ENCODE measurements around the gene SEMA5B. TPM values are rescaled to one million over a fixed set of nuclear protein-coding genes. Genes with fewer than 3 reads are reported as not detected.

SEMA5B gene
- total and polyA plus RNA-seq, 2 donors (not counting 1 experiment from before 2014, with no cell fraction given) = not detected

DNA sequence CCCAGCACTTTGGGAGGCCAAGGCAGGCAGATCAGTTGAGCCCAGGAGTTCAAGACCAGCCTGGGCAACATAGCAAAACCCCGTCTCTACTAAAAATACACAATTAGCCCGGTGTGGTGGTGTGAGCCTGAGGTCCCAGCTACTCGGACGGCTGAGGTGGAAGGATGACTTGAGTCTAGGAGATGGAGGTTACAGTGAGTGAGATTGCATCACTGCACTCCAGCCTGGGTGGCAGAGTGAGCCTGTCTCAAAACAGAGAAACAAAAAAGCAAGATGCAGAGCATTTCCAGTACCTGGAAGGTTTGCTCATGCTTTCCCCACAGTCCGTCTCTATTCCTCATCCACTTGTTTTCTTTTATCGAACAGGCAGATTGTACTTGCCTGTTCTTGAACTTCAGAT lies 35.5 kb upstream of the SEMA5B start:
- Mint-ChIP-seq H3K27ac (no peak overlapping the region), H3K4me1 (peaks cover 7% of the 10 kb centered on the region), H3K4me3 (no peak overlapping the region), H3K27me3 (no peaks in the 10 kb centered on the region), H3K9me3 (ENCODE audit: insufficient read depth) (no peaks in the 10 kb centered on the region)
- DNase-seq (no peak), ATAC-seq (ENCODE audit: low read depth) (no peak)
- Histone ChIP-seq H3K27ac (ENCODE audit: low read length in 2 of 2) (no peak overlapping the region), H3K36me3 (replicated peaks in 1 of 2; ENCODE audit: control extremely low read depth in 1 of 2, control insufficient read depth in 1 of 2, extremely low read depth in 1 of 2, insufficient read depth in 2 of 2, low read length in 1 of 2) (no peaks in the 10 kb centered on the region), H3K4me1 (ENCODE audit: control insufficient read depth in 2 of 2, insufficient read depth in 2 of 2, low read length in 2 of 2) (peaks cover 5 to 7% of the 10 kb centered on the region in 2 donors), H3K79me2 (ENCODE audit: control insufficient read depth, insufficient read depth, low read length) (peaks cover under 1% of the 10 kb centered on the region), H3K4me2 (replicated peaks; ENCODE audit: low read depth, low read length, poor library complexity, severe bottlenecking) (no peak overlapping the region), H3K9me3 (ENCODE audit: control extremely low read depth in 1 of 3, control insufficient read depth in 2 of 3, insufficient read depth in 1 of 3, low read length in 2 of 3) (no peaks in the 10 kb centered on the region), H3K9ac (ENCODE audit: low read length) (no peak overlapping the region), H2AFZ (ENCODE audit: insufficient read depth, low read depth, low read length, poor library complexity, severe bottlenecking) (no peak overlapping the region), H3K4me3 (ENCODE audit: control extremely low read depth in 1 of 5, extremely low read depth in 1 of 5, insufficient read depth in 1 of 5, low read depth in 2 of 5, low read length in 4 of 5) (no peak overlapping the region), H4K20me1 (ENCODE audit: control insufficient read depth, insufficient read depth, low read length, poor library complexity, severe bottlenecking) (no peaks in the 10 kb centered on the region), H3K27me3 (replicated peaks in 1 of 4; ENCODE audit: control extremely low read depth in 1 of 4, control insufficient read depth in 3 of 4, insufficient read depth in 4 of 4, low read length in 3 of 4) (no peaks in the 10 kb centered on the region)
- TF ChIP-seq, protein P1, sequence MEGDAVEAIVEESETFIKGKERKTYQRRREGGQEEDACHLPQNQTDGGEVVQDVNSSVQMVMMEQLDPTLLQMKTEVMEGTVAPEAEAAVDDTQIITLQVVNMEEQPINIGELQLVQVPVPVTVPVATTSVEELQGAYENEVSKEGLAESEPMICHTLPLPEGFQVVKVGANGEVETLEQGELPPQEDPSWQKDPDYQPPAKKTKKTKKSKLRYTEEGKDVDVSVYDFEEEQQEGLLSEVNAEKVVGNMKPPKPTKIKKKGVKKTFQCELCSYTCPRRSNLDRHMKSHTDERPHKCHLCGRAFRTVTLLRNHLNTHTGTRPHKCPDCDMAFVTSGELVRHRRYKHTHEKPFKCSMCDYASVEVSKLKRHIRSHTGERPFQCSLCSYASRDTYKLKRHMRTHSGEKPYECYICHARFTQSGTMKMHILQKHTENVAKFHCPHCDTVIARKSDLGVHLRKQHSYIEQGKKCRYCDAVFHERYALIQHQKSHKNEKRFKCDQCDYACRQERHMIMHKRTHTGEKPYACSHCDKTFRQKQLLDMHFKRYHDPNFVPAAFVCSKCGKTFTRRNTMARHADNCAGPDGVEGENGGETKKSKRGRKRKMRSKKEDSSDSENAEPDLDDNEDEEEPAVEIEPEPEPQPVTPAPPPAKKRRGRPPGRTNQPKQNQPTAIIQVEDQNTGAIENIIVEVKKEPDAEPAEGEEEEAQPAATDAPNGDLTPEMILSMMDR (IDR thresholded peaks at IDR 0.05) = no peak
- TF ChIP-seq EZH2 (IDR thresholded peaks at IDR 0.05; ENCODE audit: borderline replicate concordance, insufficient read depth, low read depth, low read length, poor library complexity, severe bottlenecking) = no peak
- POLR2A ChIA-PET = no interaction called here
- CTCF ChIA-PET = no interaction called here
- WGBS (ENCODE audit: insufficient coverage) = 80% methylated on average over 2 of the region's 6 CpGs
- intact Hi-C loops (cut with micrococcal nuclease) = no loop called here

DNA sequence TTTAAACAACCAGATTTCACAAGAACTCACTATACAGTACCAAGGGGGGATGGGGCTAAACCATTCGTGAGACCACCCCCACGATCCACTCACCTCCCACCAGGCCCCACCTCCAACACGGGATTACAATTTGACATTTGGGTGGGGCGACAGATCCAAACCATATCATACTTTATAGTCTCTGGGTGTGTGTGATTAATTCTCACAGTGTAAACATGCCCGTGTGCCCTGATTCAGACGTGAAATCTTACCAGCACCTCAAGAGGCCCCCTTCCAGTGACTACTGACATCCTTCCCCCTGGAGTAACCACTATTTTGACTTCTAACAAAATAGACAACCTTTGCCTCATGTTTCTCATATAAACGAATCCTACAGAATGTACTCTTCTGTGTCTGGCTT lies 34.3 kb upstream of the SEMA5B start:
- CTCF ChIA-PET = no interaction called here
- TF ChIP-seq EZH2 (IDR thresholded peaks at IDR 0.05; ENCODE audit: borderline replicate concordance, insufficient read depth, low read depth, low read length, poor library complexity, severe bottlenecking) = no peak
- TF ChIP-seq, protein P1 (IDR thresholded peaks at IDR 0.05) = no peak

More for the DNA sequence above, 34.3 kb upstream of the SEMA5B start:
- no peaks in the 10 kb centered on the region for H3K27me3 ChIP-seq (replicated peaks in 1 of 4; ENCODE audit: control extremely low read depth in 1 of 4, control insufficient read depth in 3 of 4, insufficient read depth in 4 of 4, low read length in 3 of 4)
- H3K79me2 ChIP-seq (ENCODE audit: control insufficient read depth, insufficient read depth, low read length) = no peaks in the 10 kb centered on the region
- intact Hi-C loops (cut with micrococcal nuclease) = no loop called here
- peaks cover 2% of the 10 kb centered on the region for H3K4me1 Mint-ChIP-seq
- 96% methylated on average over 3 of the region's 7 CpGs for WGBS (ENCODE audit: insufficient coverage)
- H4K20me1 ChIP-seq (ENCODE audit: control insufficient read depth, insufficient read depth, low read length, poor library complexity, severe bottlenecking) = no peaks in the 10 kb centered on the region
- no peaks in the 10 kb centered on the region for H3K9me3 ChIP-seq (ENCODE audit: control extremely low read depth in 1 of 3, control insufficient read depth in 2 of 3, insufficient read depth in 1 of 3, low read length in 2 of 3)
- no peak overlapping the region for H3K9ac ChIP-seq (ENCODE audit: low read length)
- no peak overlapping the region for H3K27ac ChIP-seq (ENCODE audit: low read length in 2 of 2)
- no peak for ATAC-seq (ENCODE audit: low read depth)
- no peak overlapping the region for H3K4me2 ChIP-seq (replicated peaks; ENCODE audit: low read depth, low read length, poor library complexity, severe bottlenecking)
- H2AFZ ChIP-seq (ENCODE audit: insufficient read depth, low read depth, low read length, poor library complexity, severe bottlenecking) = no peak overlapping the region
- H3K36me3 ChIP-seq (replicated peaks in 1 of 2; ENCODE audit: control extremely low read depth in 1 of 2, control insufficient read depth in 1 of 2, extremely low read depth in 1 of 2, insufficient read depth in 2 of 2, low read length in 1 of 2) = no peaks in the 10 kb centered on the region
- POLR2A ChIA-PET = no interaction called here
- no peak overlapping the region for H3K27ac Mint-ChIP-seq
- no peaks in the 10 kb centered on the region for H3K4me1 ChIP-seq (ENCODE audit: control insufficient read depth in 2 of 2, insufficient read depth in 2 of 2, low read length in 2 of 2)
- DNase-seq = no peak
- no peaks in the 10 kb centered on the region for H3K9me3 Mint-ChIP-seq (ENCODE audit: insufficient read depth)
- H3K4me3 Mint-ChIP-seq = no peak overlapping the region
- no peak overlapping the region for H3K4me3 ChIP-seq (ENCODE audit: control extremely low read depth in 1 of 5, extremely low read depth in 1 of 5, insufficient read depth in 1 of 5, low read depth in 2 of 5, low read length in 4 of 5)
- no peaks in the 10 kb centered on the region for H3K27me3 Mint-ChIP-seq
